GM11168 (cell line): ENCODE data around the gene CCL2.

Experiments
- in situ Hi-C: fragments of 300-500 bp; cut with MboI; formaldehyde crosslinking; loops from one replicate; pipeline ENCODE4 v1.12.0; 2022; ENCODE audit warnings: low sequenced_read_pairs; ENCODE audit not compliant: unreplicated experiment

Gene CCL2

DNA sequence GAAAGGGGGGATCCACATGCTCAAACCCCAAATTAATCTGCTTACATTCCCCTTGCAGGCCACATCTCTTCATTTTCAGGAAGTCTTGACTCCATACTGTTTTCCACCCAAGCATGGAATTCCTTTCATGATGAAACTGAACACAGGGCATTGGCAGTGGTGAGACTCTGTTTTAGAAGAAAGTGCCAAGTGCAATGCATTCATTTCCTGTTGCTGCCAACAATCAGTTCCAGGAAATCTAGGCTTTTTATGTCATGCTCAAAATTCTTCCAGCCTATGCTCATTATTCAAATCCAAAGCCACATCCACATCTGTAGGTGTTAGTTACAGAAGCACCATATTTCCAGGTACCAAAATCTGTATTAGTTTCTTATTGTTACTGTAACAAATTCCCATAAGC, 4.1 kb downstream of the CCL2 start:
- in situ Hi-C loops: no loop called here

- in situ Hi-C loops: no loop called here
Observed at GRCh38 chr17:34260861-34261260, 5.8 kb downstream of the CCL2 start.

DNA sequence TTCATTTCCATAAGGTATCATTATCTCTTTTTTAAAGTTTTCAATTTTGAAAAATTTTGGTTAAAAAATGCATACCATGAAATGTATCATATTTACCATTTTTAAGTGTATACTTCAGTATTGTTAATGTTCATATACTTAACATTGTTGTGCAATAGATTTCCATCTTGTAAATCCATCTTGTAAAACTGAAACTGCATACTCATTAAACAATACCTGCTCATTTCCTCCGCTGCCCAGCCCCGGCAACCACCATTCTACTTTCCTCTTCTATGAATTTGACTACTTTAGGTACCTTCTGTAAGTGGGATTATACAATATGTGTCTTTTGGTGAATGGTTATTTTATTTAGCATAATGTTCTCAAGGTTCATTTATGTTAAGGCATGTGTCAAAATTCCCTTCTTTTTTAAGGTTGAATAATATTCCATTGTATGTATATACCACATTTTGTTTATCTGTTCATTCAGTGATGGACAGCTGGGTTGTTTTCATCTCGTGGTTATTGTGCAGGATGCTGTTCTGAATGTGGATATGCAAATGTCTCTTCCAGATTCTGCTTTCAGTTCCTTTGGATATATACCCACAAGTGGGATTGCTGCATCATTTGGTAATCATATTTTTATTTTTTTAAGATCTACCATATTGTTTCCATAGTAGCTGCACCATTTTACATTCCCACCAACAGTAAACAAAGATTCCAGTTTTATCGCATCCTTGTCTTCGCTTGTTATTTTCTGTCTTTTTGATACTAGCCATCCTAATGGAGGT, 6.7 kb downstream of the CCL2 start:
- in situ Hi-C loops: no loop called here

- in situ Hi-C loops: no loop called here
Observed at GRCh38 chr17:34265711-34266110, 10.6 kb downstream of the CCL2 start.

- in situ Hi-C loops: no loop called here
Observed at GRCh38 chr17:34269969-34270368, 14.9 kb downstream of the CCL2 start, which contains the start of gene CCL7. Gene CCL7 (plus strand): TSS chr17:34270221. CDS start chr17:34270291, 70 bp downstream.

GRCh38 chr17:34275881-34276280, 20.8 kb downstream of the CCL2 start:
- in situ Hi-C loops: no loop called here

DNA sequence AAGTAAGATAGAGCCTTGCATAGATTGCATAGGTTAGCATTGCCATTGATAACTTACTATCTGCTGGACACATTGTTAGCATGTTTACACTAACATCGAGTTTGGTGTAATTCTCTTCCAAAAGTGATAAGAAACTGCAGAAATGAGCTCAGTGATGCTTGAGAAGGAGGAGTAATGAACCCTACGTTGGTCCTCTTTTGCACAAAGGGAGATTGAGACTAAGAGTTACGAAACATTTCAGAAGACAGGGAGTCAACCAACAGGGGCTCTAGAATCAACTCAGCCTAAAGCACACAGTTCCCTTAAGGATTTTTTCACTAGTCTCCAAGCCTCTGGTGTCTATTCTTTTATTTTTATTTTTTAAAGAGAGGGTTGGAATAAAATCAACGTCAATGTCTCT, 21.7 kb downstream of the CCL2 start:
- in situ Hi-C loops: no loop called here

GRCh38 chr17:34283571-34283970, 28.5 kb downstream of the CCL2 start:
- in situ Hi-C loops: no loop called here

- in situ Hi-C loops: no loop called here
Observed at GRCh38 chr17:34285286-34285792, 30.3 kb downstream of the CCL2 start, which contains the start of gene CCL11. Gene CCL11 (plus strand): TSS chr17:34285742. CDS start chr17:34285809, 67 bp downstream.

DNA sequence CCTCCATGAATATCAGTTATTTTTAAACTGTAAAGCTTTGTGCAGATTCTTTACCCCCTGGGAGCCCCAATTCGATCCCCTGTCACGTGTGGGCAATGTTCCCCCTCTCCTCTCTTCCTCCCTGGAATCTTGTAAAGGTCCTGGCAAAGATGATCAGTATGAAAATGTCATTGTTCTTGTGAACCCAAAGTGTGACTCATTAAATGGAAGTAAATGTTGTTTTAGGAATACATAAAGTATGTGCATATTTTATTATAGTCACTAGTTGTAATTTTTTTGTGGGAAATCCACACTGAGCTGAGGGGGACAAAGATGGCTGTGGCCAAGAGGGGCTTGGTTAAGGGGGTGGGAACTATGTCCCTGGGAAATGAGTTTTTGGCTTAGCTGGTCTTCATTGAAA, 32.8 kb downstream of the CCL2 start:
- in situ Hi-C loops: no loop called here

- in situ Hi-C loops: no loop called here
Observed at GRCh38 chr17:34290586-34290985, 35.5 kb downstream of the CCL2 start.

DNA sequence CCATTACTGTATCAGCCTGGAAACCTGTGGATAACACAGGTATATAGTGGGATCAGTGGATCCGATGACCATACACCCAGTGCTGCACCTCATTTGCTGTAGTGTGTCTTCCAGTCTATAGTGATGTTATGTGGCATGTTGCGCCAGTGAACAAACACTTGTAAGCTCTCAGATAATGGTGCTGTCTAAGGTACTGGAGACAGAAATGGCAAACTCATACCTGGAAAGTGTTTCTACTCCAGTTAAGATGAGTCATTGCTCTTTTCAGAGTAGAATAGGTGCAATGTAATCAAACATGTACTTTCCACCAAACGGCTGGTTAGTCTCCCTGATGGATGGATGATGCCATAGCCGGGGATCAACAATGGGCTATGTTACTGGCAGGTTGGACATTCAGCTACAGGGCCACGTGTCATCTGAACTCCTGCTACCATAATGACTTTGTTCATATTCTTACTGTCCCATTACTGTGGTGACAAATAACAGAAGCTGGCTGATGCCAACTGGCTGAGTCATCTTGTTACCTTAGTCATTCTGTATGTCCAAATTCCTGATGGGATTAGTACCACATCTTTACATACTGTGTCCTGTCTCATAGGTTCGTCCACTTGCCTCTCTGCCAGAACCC, 36.8 kb downstream of the CCL2 start:
- in situ Hi-C loops: no loop called here

GRCh38 chr17:34299027-34299426, 43.9 kb downstream of the CCL2 start:
- in situ Hi-C loops: no loop called here

GRCh38 chr17:34299956-34300577, 45.0 kb downstream of the CCL2 start:
- in situ Hi-C loops: no loop called here

- in situ Hi-C loops: no loop called here
Observed at GRCh38 chr17:34300652-34301370, 45.7 kb downstream of the CCL2 start.

GRCh38 chr17:34301986-34302385, 46.9 kb downstream of the CCL2 start:
- in situ Hi-C loops: no loop called here

GRCh38 chr17:34302636-34303035, 47.6 kb downstream of the CCL2 start:
- in situ Hi-C loops: no loop called here

- in situ Hi-C loops: no loop called here
Observed at GRCh38 chr17:34303606-34304005, 48.5 kb downstream of the CCL2 start.

DNA sequence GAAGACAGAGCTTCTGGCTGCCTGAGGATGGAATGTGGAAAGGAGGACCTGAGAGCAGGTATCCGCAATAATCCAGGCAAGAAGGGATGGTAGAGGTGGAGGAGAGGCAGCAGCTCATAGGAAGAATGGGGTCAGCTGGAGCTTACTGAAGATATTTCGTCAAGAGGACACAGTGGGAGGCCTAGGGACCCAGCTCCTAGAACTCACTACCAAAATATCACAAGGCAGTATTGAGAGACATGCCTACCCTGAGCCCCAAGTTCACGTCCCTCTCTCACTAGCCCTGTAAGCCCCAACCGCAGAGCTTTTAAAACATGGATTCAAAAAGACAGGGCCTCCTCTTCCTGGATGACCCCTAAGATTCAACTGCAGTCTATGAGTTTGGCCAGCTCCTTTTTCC, 50.0 kb downstream of the CCL2 start:
- in situ Hi-C loops: no loop called here

DNA sequence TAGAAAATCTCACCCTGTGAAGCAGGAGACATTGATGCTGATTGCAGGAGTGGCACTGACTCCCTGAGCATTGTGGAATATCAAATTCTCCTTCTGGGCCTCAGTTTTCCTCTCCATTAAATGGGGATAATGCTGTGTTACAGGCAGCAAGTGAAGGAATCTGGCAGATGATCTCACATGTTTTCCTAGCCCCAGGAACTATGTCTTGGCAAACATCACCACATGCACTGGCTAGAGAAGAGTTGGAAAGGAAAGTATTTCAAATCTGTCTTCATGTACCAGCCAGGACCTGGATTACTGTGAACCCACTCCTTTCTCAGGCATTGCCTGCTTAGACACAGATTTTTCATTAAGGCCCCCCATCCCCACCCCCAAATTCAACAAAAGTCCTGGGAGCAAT, 50.5 kb downstream of the CCL2 start:
- in situ Hi-C loops: no loop called here

DNA sequence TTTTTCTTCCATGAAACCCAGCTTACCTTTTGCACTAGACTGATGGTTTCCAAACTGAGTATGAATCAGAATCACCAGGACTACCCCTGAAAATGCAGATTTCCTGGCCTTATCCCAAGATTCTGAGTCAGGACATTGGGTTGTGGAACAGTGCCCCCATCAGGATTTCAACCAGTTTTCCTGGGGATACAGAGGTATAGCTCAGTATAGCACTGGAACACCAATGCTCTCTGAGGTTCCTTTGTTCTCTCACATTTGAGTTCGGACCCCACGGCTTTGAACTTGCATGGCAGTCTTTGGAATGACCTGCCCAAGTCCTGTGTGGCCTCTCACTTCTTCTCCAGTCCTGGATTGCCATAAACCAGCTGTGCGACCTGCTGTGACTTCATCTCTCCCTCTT, 51.4 kb downstream of the CCL2 start:
- in situ Hi-C loops: no loop called here
